ENCODE measurements around the gene RAD9A.

RAD9A gene

GRCh38 chr11:67391304-67392182 lies at the start of gene RAD9A:
Gene RAD9A (plus strand): TSS chr11:67391986. CDS start chr11:67392045, 59 bp downstream.
- FAIRE-seq = no peak

- no peak for FAIRE-seq
Observed at GRCh38 chr11:67344264-67344663, 47.5 kb upstream of the RAD9A start.

GRCh38 chr11:67345247-67345919 lies 46.4 kb upstream of the RAD9A start:
- FAIRE-seq = no peak

GRCh38 chr11:67345920-67346819 lies 45.6 kb upstream of the RAD9A start:
- no peak for FAIRE-seq

- FAIRE-seq = no peak
Observed at GRCh38 chr11:67347964-67348749, 43.6 kb upstream of the RAD9A start.

- no peak for FAIRE-seq
Observed at GRCh38 chr11:67349036-67349435, 42.8 kb upstream of the RAD9A start.

GRCh38 chr11:67349457-67349856 lies 42.3 kb upstream of the RAD9A start:
- FAIRE-seq = no peak

- no peak for FAIRE-seq
Observed at GRCh38 chr11:67349928-67350465, 41.8 kb upstream of the RAD9A start.

- no peak for FAIRE-seq
Observed at GRCh38 chr11:67351275-67352005, 40.3 kb upstream of the RAD9A start.

- FAIRE-seq = no peak
Observed at GRCh38 chr11:67352546-67353316, 39.1 kb upstream of the RAD9A start.

- FAIRE-seq = no peak
Observed at GRCh38 chr11:67353317-67354074, 38.3 kb upstream of the RAD9A start, which contains the start of gene POLD4. Gene POLD4 (minus strand): TSS chr11:67353546. CDS start chr11:67353399, 147 bp downstream.

GRCh38 chr11:67354075-67355022 lies 37.4 kb upstream of the RAD9A start:
- no peak for FAIRE-seq

GRCh38 chr11:67355023-67355793 lies 36.6 kb upstream of the RAD9A start:
- FAIRE-seq = no peak

GRCh38 chr11:67355794-67356386 lies 35.9 kb upstream of the RAD9A start:
- FAIRE-seq = no peak

GRCh38 chr11:67356387-67356863 lies 35.4 kb upstream of the RAD9A start:
- no peak for FAIRE-seq

GRCh38 chr11:67356864-67357561 lies 34.8 kb upstream of the RAD9A start:
- no peak for FAIRE-seq

Data from endometrium (tissue), 2 donors.